Parathyroid adenoma (tissue), 2 donors: ENCODE data around the gene SLC35F3.

Experiments
- H2AFZ ChIP-seq: fragments of 300-600 bp; sonication (generic); one replicate; pipeline ENCODE4 v1.7.0; 2017; ENCODE audit warnings: antibody characterized with exemption, mild to moderate bottlenecking
- H3K27ac ChIP-seq: fragments of 300-600 bp; sonication (generic); one replicate; pipeline ENCODE4 v1.7.0; 2017
- H3K27me3 ChIP-seq: fragments of 300-600 bp; sonication (generic); one replicate; pipeline ENCODE4 v1.7.0; 2017; ENCODE audit warnings: low read length; ENCODE audit not compliant: control insufficient read depth, insufficient read depth
- H3K36me3 ChIP-seq: fragments of 300-600 bp; sonication (generic); one replicate; pipeline ENCODE4 v1.7.0; 2017; ENCODE audit warnings: low read length; ENCODE audit not compliant: control insufficient read depth, insufficient read depth
- H3K4me1 ChIP-seq: fragments of 300-600 bp; sonication (generic); one replicate; pipeline ENCODE4 v1.7.0; 2017; ENCODE audit warnings: control low read depth
- H3K4me2 ChIP-seq: fragments of 300-600 bp; sonication (generic); one replicate; pipeline ENCODE4 v1.7.0; 2017; ENCODE audit warnings: low read length
- H3K4me3 ChIP-seq: fragments of 300-600 bp; sonication (generic); one replicate; pipeline ENCODE4 v1.7.0; 2017; ENCODE audit warnings: low read depth, low read length
- H3K79me2 ChIP-seq: fragments of 300-600 bp; sonication (generic); one replicate; pipeline ENCODE4 v1.7.0; 2017; ENCODE audit warnings: control low read depth
- H3K9ac ChIP-seq: fragments of 300-600 bp; sonication (generic); one replicate; pipeline ENCODE4 v1.7.0; 2017; ENCODE audit warnings: mild to moderate bottlenecking
- H3K9me3 ChIP-seq: fragments of 300-600 bp; sonication (generic); one replicate; pipeline ENCODE4 v1.7.0; 2017; ENCODE audit warnings: low read length; ENCODE audit not compliant: control insufficient read depth
- TF ChIP-seq, protein P1 (sequence below): fragments of 300-600 bp; sonication (generic); IDR thresholded peaks from one replicate; pipeline ENCODE4 v1.7.0; 2017; ENCODE audit warnings: antibody characterized with exemption, mild to moderate bottlenecking
- donor health status: primary hyperparathyroidism.

SLC35F3 gene

DNA sequence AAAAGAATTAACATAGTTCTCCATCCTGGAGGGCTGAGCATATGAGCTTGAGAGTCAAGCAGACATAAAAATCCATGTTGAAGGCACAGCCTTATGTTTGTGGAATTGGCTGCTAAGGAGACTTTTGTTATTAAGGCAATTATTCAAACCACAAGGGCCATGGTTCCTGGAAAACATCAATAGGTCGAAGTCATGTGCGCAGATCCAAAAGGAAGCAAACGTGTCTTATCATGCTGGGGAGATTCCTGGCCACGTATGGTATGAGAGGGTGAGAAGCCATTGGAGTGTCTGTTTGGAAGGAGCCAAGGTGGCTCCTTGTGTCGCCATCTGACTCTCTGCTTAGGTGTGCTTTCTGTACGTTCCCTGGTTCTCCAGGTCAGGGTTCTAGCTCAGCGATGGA is 406.9 kb downstream of the SLC35F3 start:
- Histone ChIP-seq H3K4me3 (no peak overlapping the region), H3K4me2 (no peak overlapping the region), H3K4me1 (no peaks in the 10 kb centered on the region), H3K9ac (no peak overlapping the region), H3K9me3 (no peaks in the 10 kb centered on the region), H3K27me3 (no peaks in the 10 kb centered on the region), H3K27ac (no peak overlapping the region), H2AFZ (no peak overlapping the region), H3K36me3 (no peaks in the 10 kb centered on the region), H3K79me2 (no peaks in the 10 kb centered on the region)
- TF ChIP-seq, protein P1, sequence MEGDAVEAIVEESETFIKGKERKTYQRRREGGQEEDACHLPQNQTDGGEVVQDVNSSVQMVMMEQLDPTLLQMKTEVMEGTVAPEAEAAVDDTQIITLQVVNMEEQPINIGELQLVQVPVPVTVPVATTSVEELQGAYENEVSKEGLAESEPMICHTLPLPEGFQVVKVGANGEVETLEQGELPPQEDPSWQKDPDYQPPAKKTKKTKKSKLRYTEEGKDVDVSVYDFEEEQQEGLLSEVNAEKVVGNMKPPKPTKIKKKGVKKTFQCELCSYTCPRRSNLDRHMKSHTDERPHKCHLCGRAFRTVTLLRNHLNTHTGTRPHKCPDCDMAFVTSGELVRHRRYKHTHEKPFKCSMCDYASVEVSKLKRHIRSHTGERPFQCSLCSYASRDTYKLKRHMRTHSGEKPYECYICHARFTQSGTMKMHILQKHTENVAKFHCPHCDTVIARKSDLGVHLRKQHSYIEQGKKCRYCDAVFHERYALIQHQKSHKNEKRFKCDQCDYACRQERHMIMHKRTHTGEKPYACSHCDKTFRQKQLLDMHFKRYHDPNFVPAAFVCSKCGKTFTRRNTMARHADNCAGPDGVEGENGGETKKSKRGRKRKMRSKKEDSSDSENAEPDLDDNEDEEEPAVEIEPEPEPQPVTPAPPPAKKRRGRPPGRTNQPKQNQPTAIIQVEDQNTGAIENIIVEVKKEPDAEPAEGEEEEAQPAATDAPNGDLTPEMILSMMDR = no peak

DNA sequence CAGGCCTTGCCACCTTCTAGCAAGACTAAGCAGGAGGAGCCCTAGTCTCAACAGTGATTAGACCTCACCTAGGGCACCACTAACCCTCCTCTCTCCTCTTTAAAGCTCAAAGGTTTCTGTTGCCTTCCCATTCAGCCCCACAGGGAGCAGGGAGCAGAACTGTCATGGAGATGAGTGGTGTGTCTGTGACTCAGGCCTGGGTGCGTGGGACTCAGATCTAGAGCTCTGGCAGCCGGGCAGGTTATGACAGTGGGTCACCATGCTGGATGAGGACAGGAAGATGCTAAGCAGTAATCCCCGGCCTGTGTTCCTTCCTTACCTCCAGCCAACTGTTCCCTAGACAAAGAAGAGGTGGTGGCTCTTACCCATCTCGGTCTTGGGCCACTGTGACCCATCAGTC is 408.7 kb downstream of the SLC35F3 start:
- Histone ChIP-seq H3K4me2 (no peak overlapping the region), H3K9ac (no peak overlapping the region), H2AFZ (no peak overlapping the region), H3K27me3 (no peaks in the 10 kb centered on the region), H3K79me2 (no peaks in the 10 kb centered on the region), H3K9me3 (no peaks in the 10 kb centered on the region), H3K27ac (no peak overlapping the region), H3K36me3 (no peaks in the 10 kb centered on the region), H3K4me1 (no peaks in the 10 kb centered on the region), H3K4me3 (no peak overlapping the region)
- TF ChIP-seq, protein P1 = no peak

DNA sequence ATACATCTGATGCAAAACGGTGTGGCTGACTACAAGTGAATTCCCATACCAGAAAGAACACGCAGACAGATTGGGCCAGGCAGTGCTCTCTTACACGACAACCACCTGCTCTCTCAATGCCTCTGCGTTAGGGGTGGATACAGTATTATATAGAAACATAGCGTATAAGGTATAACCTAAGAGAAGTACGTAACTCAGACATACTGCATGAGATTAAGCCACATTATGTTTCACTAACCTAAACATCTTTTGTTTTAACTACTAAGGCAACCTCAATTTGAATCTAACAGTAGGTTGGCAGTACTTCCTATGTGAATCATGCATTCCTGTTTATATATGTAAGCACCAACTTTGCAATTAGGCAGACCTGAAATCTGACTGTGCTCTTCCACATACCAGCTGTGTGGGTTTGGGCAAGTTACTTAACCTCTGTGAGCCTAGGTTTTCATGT is 410.6 kb downstream of the SLC35F3 start:
- H3K9me3 ChIP-seq = no peaks in the 10 kb centered on the region
- TF ChIP-seq, protein P1 = no peak
- no peak overlapping the region for H3K4me3 ChIP-seq
- H2AFZ ChIP-seq = no peak overlapping the region
- H3K27me3 ChIP-seq = no peaks in the 10 kb centered on the region
- H3K36me3 ChIP-seq = no peaks in the 10 kb centered on the region
- no peaks in the 10 kb centered on the region for H3K79me2 ChIP-seq
- H3K9ac ChIP-seq = no peak overlapping the region
- no peak overlapping the region for H3K27ac ChIP-seq
- H3K4me1 ChIP-seq = no peaks in the 10 kb centered on the region
- H3K4me2 ChIP-seq = no peak overlapping the region

DNA sequence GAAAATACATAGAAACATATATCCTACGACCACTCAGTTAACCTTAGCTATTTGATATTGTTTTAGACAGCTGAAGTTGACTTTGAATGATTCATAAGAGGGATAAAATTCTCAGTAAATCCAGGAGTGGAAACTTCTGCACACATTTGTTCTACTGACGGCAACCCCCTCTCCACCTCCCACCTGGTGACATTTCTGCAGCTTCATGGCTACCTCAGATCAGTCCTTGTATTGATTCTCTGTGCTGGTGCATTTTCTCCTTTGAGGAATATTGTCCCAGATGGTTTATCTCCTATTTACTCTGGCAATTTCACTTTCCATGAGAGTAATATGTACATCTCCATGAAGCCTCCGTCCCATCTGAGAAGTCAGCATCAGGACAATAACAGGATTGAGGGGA is 411.1 kb downstream of the SLC35F3 start:
- Histone ChIP-seq H3K4me1 (no peaks in the 10 kb centered on the region), H2AFZ (no peak overlapping the region), H3K36me3 (no peaks in the 10 kb centered on the region), H3K9me3 (no peaks in the 10 kb centered on the region), H3K27me3 (no peaks in the 10 kb centered on the region), H3K4me2 (no peak overlapping the region), H3K79me2 (no peaks in the 10 kb centered on the region), H3K27ac (no peak overlapping the region), H3K9ac (no peak overlapping the region), H3K4me3 (no peak overlapping the region)
- TF ChIP-seq, protein P1 = no peak

DNA sequence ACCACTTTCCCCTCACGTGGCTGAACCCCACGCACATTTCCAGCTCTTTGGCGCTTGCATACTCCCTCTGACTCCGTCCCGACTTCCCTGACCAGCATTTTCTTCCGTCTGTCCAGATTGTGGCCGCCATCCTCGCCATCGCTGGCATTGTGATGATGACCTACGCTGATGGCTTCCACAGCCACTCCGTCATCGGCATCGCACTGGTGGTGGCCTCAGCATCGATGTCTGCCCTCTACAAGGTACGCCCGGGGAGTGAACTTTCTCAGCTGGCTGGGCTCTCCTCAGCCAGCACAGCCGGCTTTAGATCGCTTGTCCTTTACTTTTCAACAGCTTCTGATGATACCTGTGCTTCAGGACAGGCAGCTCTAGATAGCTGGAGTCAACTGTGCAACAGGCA is 412.0 kb downstream of the SLC35F3 start:
- no peaks in the 10 kb centered on the region for H3K27me3 ChIP-seq
- no peaks in the 10 kb centered on the region for H3K79me2 ChIP-seq
- H3K4me1 ChIP-seq = no peaks in the 10 kb centered on the region
- no peak overlapping the region for H3K4me2 ChIP-seq
- no peak overlapping the region for H3K27ac ChIP-seq
- no peak overlapping the region for H3K9ac ChIP-seq
- H3K36me3 ChIP-seq = no peaks in the 10 kb centered on the region
- H3K4me3 ChIP-seq = no peak overlapping the region
- H3K9me3 ChIP-seq = no peaks in the 10 kb centered on the region
- TF ChIP-seq, protein P1 = no peak
- H2AFZ ChIP-seq = no peak overlapping the region
